Suprapubic skin (tissue), 4 donors: ENCODE results near the gene VTN.

Experiments
- EP300 ChIP-seq: sonication (generic); formaldehyde crosslinking; IDR thresholded peaks from one replicate; pipeline ENCODE4 v1.6.1; 2017; ENCODE audit warnings: antibody characterized with exemption
- POLR2A ChIP-seq, 2 donors: fragments of 450-650 bp; IDR thresholded peaks; one replicate each; pipeline ENCODE4 v1.6.1; 2017; ENCODE audit warnings: antibody characterized with exemption in 2 of 2, mild to moderate bottlenecking in 2 of 2, moderate library complexity in 2 of 2
- POLR2AphosphoS5 ChIP-seq, 3 donors: sonication (generic); formaldehyde crosslinking; IDR thresholded peaks; one replicate each; pipeline ENCODE4 v1.6.1; 2017; ENCODE audit warnings: antibody characterized with exemption in 3 of 3
- TF ChIP-seq, protein P1 (sequence below), 2 donors: fragments of 200-600 bp in 1 of 2; fragments of 450-650 bp in 1 of 2; sonication (generic) in 1 of 2; IDR thresholded peaks; one replicate each; pipeline ENCODE4 v1.5.1; 2016 to 2019; ENCODE audit warnings: antibody characterized with exemption in 2 of 2, mild to moderate bottlenecking in 1 of 2, moderate library complexity in 1 of 2

DNA sequence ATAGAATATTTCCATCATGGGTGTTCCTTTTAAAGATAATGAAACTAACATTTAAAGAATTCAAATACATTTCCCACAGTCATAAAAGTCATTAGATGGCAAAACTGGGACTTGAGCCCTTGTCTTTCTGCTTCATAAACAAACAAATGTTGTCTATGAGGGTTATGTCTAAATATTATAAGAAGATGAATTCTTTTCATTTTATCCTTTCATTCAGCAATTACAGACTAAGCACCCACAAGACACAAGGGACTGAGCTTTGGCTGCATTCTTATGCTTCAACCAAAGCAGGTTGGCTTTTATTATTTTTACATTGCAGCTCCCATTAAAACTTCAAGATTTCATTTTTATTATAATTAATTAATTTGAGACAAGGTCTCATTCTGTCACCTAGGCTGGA is 16.3 kb upstream of the VTN start:
- TF ChIP-seq, protein P1, sequence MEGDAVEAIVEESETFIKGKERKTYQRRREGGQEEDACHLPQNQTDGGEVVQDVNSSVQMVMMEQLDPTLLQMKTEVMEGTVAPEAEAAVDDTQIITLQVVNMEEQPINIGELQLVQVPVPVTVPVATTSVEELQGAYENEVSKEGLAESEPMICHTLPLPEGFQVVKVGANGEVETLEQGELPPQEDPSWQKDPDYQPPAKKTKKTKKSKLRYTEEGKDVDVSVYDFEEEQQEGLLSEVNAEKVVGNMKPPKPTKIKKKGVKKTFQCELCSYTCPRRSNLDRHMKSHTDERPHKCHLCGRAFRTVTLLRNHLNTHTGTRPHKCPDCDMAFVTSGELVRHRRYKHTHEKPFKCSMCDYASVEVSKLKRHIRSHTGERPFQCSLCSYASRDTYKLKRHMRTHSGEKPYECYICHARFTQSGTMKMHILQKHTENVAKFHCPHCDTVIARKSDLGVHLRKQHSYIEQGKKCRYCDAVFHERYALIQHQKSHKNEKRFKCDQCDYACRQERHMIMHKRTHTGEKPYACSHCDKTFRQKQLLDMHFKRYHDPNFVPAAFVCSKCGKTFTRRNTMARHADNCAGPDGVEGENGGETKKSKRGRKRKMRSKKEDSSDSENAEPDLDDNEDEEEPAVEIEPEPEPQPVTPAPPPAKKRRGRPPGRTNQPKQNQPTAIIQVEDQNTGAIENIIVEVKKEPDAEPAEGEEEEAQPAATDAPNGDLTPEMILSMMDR (IDR thresholded peaks at IDR 0.05), result no peak
- TF ChIP-seq POLR2AphosphoS5 (IDR thresholded peaks at IDR 0.05) (no peak), EP300 (no peak), POLR2A (IDR thresholded peaks at IDR 0.05) (no peak)
